Keratinocyte (primary cell): ENCODE measurements around the gene SLC25A13. TPM values are rescaled to one million over a fixed set of nuclear protein-coding genes. Genes with fewer than 3 reads are reported as not detected.

Experiments
- DNase-seq: peaks from one replicate; pipeline ENCODE4 v3.0.0-alpha.2; 2011; ENCODE audit warnings: low read depth, missing footprints, low spot score
- FAIRE-seq: peaks from 2 replicates; lab custom pipeline; 2011; peaks lifted over from hg19 to GRCh38; lab: Jason Lieb, UNC
- H2AFZ ChIP-seq: 2 replicates; pipeline ENCODE4 v1.6.0; 2012; ENCODE audit warnings: low read length, control low read depth, inconsistent platforms; ENCODE audit not compliant: control insufficient read depth
- H3K27ac ChIP-seq: 2 replicates; pipeline ENCODE4 v1.5.1; 2011; ENCODE audit warnings: low read length; ENCODE audit not compliant: control insufficient read depth, insufficient read depth
- H3K27me3 ChIP-seq: 3 replicates; pipeline ENCODE4 v1.6.0; 2011; ENCODE audit warnings: low read length; ENCODE audit not compliant: control insufficient read depth, insufficient read depth; ENCODE audit errors: extremely low read depth
- H3K36me3 ChIP-seq, 2 experiments: 2 replicates in 1 of 2; 3 replicates in 1 of 2; pipeline ENCODE4 v1.5.1; 2011; ENCODE audit warnings: low read length in 2 of 2, mild to moderate bottlenecking in 1 of 2; ENCODE audit not compliant: control insufficient read depth in 2 of 2, insufficient read depth in 2 of 2; ENCODE audit errors: extremely low read depth in 1 of 2
- H3K4me1 ChIP-seq: 3 replicates; pipeline ENCODE4 v1.5.1; 2011; ENCODE audit warnings: low read length; ENCODE audit not compliant: control insufficient read depth, insufficient read depth; ENCODE audit errors: extremely low read depth
- H3K4me2 ChIP-seq: 3 replicates; pipeline ENCODE4 v1.6.0; 2011; ENCODE audit warnings: low read depth, low read length; ENCODE audit not compliant: control insufficient read depth, insufficient read depth; ENCODE audit errors: extremely low read depth
- H3K4me3 ChIP-seq, 3 experiments: fragments of 200-600 bp in 1 of 3; sonication (generic) in 1 of 3; 2 replicates in 2 of 3; 3 replicates in 1 of 3; pipeline ENCODE4 v1.5.1; 2011 to 2016; ENCODE audit warnings: low read length in 3 of 3, mild to moderate bottlenecking in 3 of 3, control low read depth in 2 of 3, inconsistent platforms in 1 of 3, low read depth in 1 of 3, mixed read lengths in 1 of 3, mixed run types in 1 of 3, moderate library complexity in 1 of 3; ENCODE audit not compliant: control insufficient read depth in 2 of 3, insufficient read depth in 2 of 3; ENCODE audit errors: extremely low read depth in 1 of 3
- H3K79me2 ChIP-seq: 2 replicates; pipeline ENCODE4 v1.6.0; 2012; ENCODE audit warnings: low read length; ENCODE audit not compliant: control insufficient read depth, insufficient read depth
- H3K9ac ChIP-seq: 3 replicates; pipeline ENCODE4 v1.6.0; 2011; ENCODE audit warnings: low read length; ENCODE audit not compliant: control insufficient read depth, insufficient read depth; ENCODE audit errors: extremely low read depth
- H3K9me1 ChIP-seq: 3 replicates; pipeline ENCODE4 v1.6.0; 2011; ENCODE audit warnings: low read length; ENCODE audit not compliant: control insufficient read depth, insufficient read depth; ENCODE audit errors: extremely low read depth
- H3K9me3 ChIP-seq: 2 replicates; pipeline ENCODE4 v1.5.1; 2012; ENCODE audit warnings: low read depth, low read length; ENCODE audit not compliant: control insufficient read depth
- H4K20me1 ChIP-seq: 3 replicates; pipeline ENCODE4 v1.6.0; 2011; ENCODE audit warnings: low read length; ENCODE audit not compliant: control insufficient read depth, insufficient read depth; ENCODE audit errors: extremely low read depth
- EZH2 ChIP-seq: IDR thresholded peaks from one replicate; pipeline ENCODE4 v1.6.1; 2012; ENCODE audit warnings: inconsistent platforms, mild to moderate bottlenecking, low read length, moderate library complexity
- dilution Hi-C: fragments of 300-500 bp; cut with MboI; formaldehyde crosslinking; loops from one replicate; pipeline ENCODE4 v1.7.0; 2020; ENCODE audit warnings: low sequenced_read_pairs; ENCODE audit not compliant: extremely low pct_ligation_motif_present
- polyA plus RNA-seq, 5 experiments: library from polyadenylated mRNA; depleted of rRNA in 3 of 5; stranded (reverse) in 3 of 5; stranded (forward) in 1 of 5; unstranded in 1 of 5; fragments of >200 nt; gene quantifications; 1 replicate in 1 of 5; 2 replicates in 3 of 5; 3 replicates in 1 of 5; pipeline versions ENCODE4 v1.2.1 to v1.2.3, GENCODE V29; 2011 to 2012; ENCODE audit warnings: missing spikeins in 2 of 5, low read depth in 1 of 5, low replicate concordance in 1 of 5
- TF ChIP-seq, protein P1 (sequence below), 3 experiments: IDR thresholded peaks in 1 of 3; conservative IDR thresholded peaks in 1 of 3; optimal IDR thresholded peaks in 1 of 3; 2 replicates in 2 of 3; 3 replicates in 1 of 3; pipeline versions ENCODE3 to v1.5.1; 2011; ENCODE audit warnings: low read length in 3 of 3, mild to moderate bottlenecking in 3 of 3, moderate library complexity in 2 of 3, control low read depth in 1 of 3, inconsistent platforms in 1 of 3; ENCODE audit not compliant: insufficient read depth in 2 of 3; ENCODE audit errors: extremely low read depth in 1 of 3

SLC25A13 gene
- polyA plus RNA-seq, 1 donor (not counting 4 experiments of a cell fraction or from before 2014, with no cell fraction given) = 29.4 TPM

DNA sequence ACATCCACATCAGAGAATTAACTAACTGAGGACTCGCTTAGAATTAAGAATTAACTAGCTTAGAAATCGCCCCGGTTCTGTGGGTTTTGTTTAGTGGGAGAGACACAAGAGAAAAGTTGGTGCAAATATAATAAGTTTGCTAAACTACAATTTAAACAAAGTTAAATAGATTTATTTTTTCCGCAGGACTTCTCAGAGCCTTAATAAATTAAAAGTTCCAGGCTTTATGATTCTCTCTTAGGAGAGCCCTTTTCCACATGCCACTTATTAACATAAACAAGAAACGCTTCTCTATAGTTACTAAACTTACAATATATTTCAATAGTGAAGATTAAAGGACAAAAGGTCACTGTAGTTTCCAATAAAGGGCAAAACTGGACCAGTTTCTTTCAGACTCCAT lies 100.0 kb downstream of the SLC25A13 start:
- Histone ChIP-seq H4K20me1 (no peaks in the 10 kb centered on the region), H3K9ac (no peak overlapping the region), H3K9me3 (no peaks in the 10 kb centered on the region), H3K4me3 (no peak overlapping the region), H3K9me1 (no peaks in the 10 kb centered on the region), H2AFZ (no peak overlapping the region), H3K4me2 (no peak overlapping the region), H3K79me2 (no peaks in the 10 kb centered on the region), H3K36me3 (no peaks in the 10 kb centered on the region), H3K27ac (no peak overlapping the region), H3K27me3 (no peaks in the 10 kb centered on the region), H3K4me1 (peaks cover 20% of the 10 kb centered on the region)
- FAIRE-seq (no peak), DNase-seq (no peak)
- dilution Hi-C loops = no loop called here
- no peak for TF ChIP-seq EZH2
- TF ChIP-seq, protein P1, sequence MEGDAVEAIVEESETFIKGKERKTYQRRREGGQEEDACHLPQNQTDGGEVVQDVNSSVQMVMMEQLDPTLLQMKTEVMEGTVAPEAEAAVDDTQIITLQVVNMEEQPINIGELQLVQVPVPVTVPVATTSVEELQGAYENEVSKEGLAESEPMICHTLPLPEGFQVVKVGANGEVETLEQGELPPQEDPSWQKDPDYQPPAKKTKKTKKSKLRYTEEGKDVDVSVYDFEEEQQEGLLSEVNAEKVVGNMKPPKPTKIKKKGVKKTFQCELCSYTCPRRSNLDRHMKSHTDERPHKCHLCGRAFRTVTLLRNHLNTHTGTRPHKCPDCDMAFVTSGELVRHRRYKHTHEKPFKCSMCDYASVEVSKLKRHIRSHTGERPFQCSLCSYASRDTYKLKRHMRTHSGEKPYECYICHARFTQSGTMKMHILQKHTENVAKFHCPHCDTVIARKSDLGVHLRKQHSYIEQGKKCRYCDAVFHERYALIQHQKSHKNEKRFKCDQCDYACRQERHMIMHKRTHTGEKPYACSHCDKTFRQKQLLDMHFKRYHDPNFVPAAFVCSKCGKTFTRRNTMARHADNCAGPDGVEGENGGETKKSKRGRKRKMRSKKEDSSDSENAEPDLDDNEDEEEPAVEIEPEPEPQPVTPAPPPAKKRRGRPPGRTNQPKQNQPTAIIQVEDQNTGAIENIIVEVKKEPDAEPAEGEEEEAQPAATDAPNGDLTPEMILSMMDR (optimal IDR thresholded peaks at IDR 0.05 in 1 of 3, IDR thresholded peaks at IDR 0.05 in 1 of 3, conservative IDR thresholded peaks at IDR 0.05 in 1 of 3; ENCODE audit: extremely low read depth in 1 of 3, insufficient read depth in 2 of 3, low read length in 3 of 3) = no peak

GRCh38 chr7:96219378-96220130 lies 102.3 kb downstream of the SLC25A13 start:
- Histone ChIP-seq H3K9me3 (no peaks in the 10 kb centered on the region), H3K4me1 (peaks cover 20% of the 10 kb centered on the region), H3K4me3 (peak overlapping the region in 1 of 3 experiments; percentile 12), H3K36me3 (no peaks in the 10 kb centered on the region), H2AFZ (peak overlapping the region; percentile 62), H3K4me2 (peak overlapping the region; percentile 66), H4K20me1 (no peaks in the 10 kb centered on the region), H3K9me1 (no peaks in the 10 kb centered on the region), H3K27ac (peak overlapping the region; percentile 70), H3K9ac (no peak overlapping the region), H3K27me3 (no peaks in the 10 kb centered on the region), H3K79me2 (no peaks in the 10 kb centered on the region)
- TF ChIP-seq, protein P1 (optimal IDR thresholded peaks at IDR 0.05 in 1 of 3, IDR thresholded peaks at IDR 0.05 in 1 of 3, conservative IDR thresholded peaks at IDR 0.05 in 1 of 3; ENCODE audit: extremely low read depth in 1 of 3, insufficient read depth in 2 of 3, low read length in 3 of 3) = no peak
- TF ChIP-seq EZH2 = no peak
- FAIRE-seq (peak; percentile 84), DNase-seq (peak; percentile 66)
- dilution Hi-C loops = no loop called here
